ENCODE results near the gene FZD10. TPM values are rescaled to one million over a fixed set of nuclear protein-coding genes. Genes with fewer than 3 reads are reported as not detected.

Gene FZD10
- total RNA-seq, 4 donors from 2014 or later = 11.7 to 20.7 (median 15.5) TPM

DNA sequence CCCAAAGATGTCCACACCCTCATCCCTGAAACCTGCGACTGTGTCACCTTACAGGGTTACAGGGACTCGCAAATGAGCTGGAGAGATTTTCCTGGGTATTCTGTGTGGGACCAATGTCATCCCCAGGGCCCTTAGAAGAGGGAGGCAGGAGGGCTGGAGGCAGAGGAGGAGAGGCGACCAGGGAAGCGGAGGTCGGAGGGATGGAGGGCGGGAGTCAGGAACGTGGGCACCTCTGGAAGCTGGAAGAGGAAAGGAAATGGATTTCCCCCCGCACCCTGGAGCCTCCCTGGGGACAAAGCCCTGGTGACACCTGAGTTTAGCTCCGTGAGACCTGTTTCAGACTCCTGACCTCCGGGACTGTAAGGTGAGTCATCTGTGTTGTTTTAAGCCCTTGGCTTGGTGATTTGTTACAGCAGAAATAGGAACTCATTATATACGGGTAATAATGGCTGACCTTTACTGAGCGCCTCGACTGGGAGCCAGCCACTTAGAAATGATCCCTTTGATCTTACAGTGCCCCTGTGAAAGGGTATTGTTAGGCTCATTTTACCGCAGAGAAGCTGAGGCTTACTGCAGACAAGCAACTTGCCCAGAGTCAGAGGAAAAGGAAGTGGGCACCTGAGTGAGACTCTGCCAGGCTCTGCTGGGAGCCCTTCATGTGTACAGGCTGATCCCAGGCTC lies 29.3 kb upstream of the FZD10 start:
- peaks cover 60% of the 10 kb centered on the region for H3K4me1 ChIP-seq
- no peaks in the 10 kb centered on the region for H3K36me3 ChIP-seq
- 67% methylated on average over 14 of the region's 14 CpGs for WGBS
- DNase-seq (ENCODE audit: low spot score in 2 of 2) = no peak
- no peak overlapping the region for H3K4me3 ChIP-seq
- H3K27me3 ChIP-seq = no peaks in the 10 kb centered on the region
- no peaks in the 10 kb centered on the region for H3K9me3 ChIP-seq
- no peak for TF ChIP-seq EP300 (IDR thresholded peaks at IDR 0.05)
- TF ChIP-seq, protein P1, sequence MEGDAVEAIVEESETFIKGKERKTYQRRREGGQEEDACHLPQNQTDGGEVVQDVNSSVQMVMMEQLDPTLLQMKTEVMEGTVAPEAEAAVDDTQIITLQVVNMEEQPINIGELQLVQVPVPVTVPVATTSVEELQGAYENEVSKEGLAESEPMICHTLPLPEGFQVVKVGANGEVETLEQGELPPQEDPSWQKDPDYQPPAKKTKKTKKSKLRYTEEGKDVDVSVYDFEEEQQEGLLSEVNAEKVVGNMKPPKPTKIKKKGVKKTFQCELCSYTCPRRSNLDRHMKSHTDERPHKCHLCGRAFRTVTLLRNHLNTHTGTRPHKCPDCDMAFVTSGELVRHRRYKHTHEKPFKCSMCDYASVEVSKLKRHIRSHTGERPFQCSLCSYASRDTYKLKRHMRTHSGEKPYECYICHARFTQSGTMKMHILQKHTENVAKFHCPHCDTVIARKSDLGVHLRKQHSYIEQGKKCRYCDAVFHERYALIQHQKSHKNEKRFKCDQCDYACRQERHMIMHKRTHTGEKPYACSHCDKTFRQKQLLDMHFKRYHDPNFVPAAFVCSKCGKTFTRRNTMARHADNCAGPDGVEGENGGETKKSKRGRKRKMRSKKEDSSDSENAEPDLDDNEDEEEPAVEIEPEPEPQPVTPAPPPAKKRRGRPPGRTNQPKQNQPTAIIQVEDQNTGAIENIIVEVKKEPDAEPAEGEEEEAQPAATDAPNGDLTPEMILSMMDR (IDR thresholded peaks at IDR 0.05) = no peak
- no peak for TF ChIP-seq POLR2A (IDR thresholded peaks at IDR 0.05)
- TF ChIP-seq POLR2AphosphoS5 (IDR thresholded peaks at IDR 0.05) = no peak
- no peak overlapping the region for H3K27ac ChIP-seq

DNA sequence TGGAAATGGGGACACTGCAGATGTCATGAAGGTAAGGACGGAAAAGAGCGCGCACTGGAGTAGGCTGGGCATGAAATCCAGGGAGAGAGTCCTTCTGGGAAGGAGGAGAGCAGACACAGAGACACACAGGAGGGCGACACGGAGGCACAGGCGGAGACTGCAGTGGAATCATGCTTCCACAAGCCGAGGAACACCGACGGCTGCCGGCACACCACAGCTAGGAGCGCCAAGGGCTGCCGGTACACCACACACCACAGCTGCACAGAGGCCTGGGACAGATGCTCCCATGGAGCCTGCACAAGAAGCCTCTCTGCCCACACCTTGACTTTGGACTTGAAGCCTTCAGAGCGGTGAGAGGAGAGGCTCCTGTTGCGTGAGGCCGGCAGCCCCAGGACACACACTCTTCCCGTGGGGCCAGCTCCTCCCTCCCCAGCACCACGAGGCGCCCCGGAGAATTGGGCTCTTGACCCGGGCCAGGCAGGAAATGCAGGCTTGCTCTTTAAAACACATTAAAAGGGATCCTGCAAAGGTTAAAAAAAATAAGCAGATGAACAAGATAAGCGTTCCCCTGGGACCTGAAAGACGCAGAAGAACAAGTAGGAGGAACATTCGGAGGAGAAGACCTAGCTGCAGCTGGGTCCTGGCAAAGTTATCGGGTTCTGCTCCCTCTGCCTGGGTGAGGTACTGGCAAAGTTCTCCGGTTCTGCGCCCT lies 28.3 kb upstream of the FZD10 start:
- no peak for TF ChIP-seq EP300 (IDR thresholded peaks at IDR 0.05)
- TF ChIP-seq, protein P1 (IDR thresholded peaks at IDR 0.05) = no peak
- TF ChIP-seq POLR2AphosphoS5 (IDR thresholded peaks at IDR 0.05) = no peak
- no peak for TF ChIP-seq POLR2A (IDR thresholded peaks at IDR 0.05)
- no peaks in the 10 kb centered on the region for H3K27me3 ChIP-seq
- no peaks in the 10 kb centered on the region for H3K9me3 ChIP-seq
- DNase-seq (ENCODE audit: low spot score in 2 of 2) = no peak
- H3K4me3 ChIP-seq = no peak overlapping the region
- H3K4me1 ChIP-seq = peaks cover 49% of the 10 kb centered on the region
- WGBS = 64% methylated on average over 26 of the region's 26 CpGs
- H3K27ac ChIP-seq = no peak overlapping the region
- H3K36me3 ChIP-seq = no peaks in the 10 kb centered on the region

DNA sequence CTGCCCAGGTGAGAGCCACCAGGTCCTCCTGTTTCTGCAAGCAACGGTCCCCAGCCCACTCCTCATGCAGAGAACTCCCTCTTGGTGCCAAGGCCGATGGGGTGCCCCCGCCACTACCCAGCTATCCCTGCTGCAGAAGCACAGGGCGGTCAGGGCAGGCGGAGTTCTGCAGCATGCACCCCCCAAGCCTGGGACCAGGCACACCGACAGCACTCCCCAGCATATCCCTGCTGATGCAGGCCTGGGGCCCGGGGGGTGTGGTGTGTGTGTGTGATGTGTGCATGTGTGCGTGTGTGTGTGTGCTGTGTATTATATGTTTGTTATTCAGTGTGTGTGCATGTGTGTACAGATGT lies 27.7 kb upstream of the FZD10 start:
- H3K4me3 ChIP-seq = no peak overlapping the region
- no peak overlapping the region for H3K27ac ChIP-seq
- 70% methylated on average over 2 of the region's 8 CpGs for WGBS
- TF ChIP-seq, protein P1 (IDR thresholded peaks at IDR 0.05) = no peak
- TF ChIP-seq POLR2A (IDR thresholded peaks at IDR 0.05) (no peak), EP300 (IDR thresholded peaks at IDR 0.05) (no peak), POLR2AphosphoS5 (IDR thresholded peaks at IDR 0.05) (no peak)
- H3K36me3 ChIP-seq = no peaks in the 10 kb centered on the region
- DNase-seq (ENCODE audit: low spot score in 2 of 2) = no peak
- H3K27me3 ChIP-seq = no peaks in the 10 kb centered on the region
- no peaks in the 10 kb centered on the region for H3K9me3 ChIP-seq
- H3K4me1 ChIP-seq = peaks cover 46% of the 10 kb centered on the region

DNA sequence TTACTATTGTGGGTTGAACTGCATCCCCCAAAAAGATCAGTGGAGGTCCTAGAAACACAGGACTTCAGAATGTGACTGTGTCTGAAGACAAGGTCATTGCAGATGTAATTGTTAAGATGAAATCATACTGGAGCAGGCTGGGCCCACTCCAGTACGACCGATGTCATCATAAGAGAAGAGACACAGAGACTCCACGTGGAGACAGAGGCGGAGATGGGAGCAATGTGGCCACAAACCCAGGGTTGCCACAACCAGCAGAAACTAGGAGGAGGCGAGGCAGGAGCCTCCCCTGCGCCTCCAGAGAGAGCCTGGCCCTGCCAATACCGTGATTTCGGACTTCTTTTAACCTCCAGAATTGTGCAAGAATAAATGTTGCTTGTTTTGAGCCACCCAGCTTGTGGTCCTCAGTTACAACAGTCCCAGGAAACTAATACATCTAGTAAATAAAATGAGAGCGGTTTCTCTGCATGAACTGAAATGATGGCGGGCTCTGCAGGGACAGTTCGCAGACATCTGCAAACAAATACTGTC lies 25.7 kb upstream of the FZD10 start:
- H3K4me1 ChIP-seq = peaks cover 38% of the 10 kb centered on the region
- TF ChIP-seq, protein P1 (IDR thresholded peaks at IDR 0.05) = no peak
- TF ChIP-seq EP300 (IDR thresholded peaks at IDR 0.05) = no peak
- no peak for DNase-seq (ENCODE audit: low spot score in 2 of 2)
- peak overlapping the region; percentile 60 for H3K27ac ChIP-seq
- H3K9me3 ChIP-seq = no peaks in the 10 kb centered on the region
- H3K4me3 ChIP-seq = no peak overlapping the region
- no peaks in the 10 kb centered on the region for H3K27me3 ChIP-seq
- 49% methylated on average over 11 of the region's 11 CpGs for WGBS
- H3K36me3 ChIP-seq = no peaks in the 10 kb centered on the region

Measured in suprapubic skin (tissue), 4 donors.